ENCODE measurements around the gene PKM.

DNA sequence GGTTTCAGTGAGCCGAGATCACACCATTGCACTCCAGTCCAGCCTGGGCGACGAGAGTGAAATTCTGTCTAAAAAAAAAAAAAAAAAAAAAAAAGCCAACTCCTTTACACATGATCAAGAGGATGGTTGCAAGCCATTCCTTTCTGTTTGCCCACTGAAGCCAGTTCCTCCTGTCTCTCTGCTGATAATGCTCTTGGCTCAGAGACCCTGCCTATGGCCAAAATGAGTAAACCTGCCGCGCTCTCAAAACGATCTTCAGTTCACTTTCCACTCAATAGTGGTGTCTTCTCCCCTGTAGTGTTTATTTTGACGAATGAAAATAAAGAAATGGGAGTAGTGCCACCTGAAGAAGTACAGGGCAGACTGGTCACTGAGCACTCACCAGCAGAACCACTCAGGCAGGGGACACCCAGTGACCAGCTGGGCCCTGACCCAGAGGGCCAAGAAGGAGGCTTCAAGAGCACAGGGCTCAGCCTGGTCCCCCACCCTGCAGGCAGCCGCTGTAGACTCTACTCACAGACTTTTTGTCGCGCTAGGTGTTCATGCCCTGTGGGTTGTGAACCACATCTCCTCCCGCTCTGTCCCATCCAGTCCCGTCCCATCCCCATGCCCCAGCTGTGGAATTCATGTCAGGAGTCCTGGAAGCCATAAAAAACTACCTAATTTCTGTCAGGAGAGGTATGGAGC is 57.0 kb downstream of the PKM start:
- TF ChIP-seq, protein P1, sequence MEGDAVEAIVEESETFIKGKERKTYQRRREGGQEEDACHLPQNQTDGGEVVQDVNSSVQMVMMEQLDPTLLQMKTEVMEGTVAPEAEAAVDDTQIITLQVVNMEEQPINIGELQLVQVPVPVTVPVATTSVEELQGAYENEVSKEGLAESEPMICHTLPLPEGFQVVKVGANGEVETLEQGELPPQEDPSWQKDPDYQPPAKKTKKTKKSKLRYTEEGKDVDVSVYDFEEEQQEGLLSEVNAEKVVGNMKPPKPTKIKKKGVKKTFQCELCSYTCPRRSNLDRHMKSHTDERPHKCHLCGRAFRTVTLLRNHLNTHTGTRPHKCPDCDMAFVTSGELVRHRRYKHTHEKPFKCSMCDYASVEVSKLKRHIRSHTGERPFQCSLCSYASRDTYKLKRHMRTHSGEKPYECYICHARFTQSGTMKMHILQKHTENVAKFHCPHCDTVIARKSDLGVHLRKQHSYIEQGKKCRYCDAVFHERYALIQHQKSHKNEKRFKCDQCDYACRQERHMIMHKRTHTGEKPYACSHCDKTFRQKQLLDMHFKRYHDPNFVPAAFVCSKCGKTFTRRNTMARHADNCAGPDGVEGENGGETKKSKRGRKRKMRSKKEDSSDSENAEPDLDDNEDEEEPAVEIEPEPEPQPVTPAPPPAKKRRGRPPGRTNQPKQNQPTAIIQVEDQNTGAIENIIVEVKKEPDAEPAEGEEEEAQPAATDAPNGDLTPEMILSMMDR (IDR thresholded peaks at IDR 0.05), result no peak
- no peak for TF ChIP-seq POLR2A (IDR thresholded peaks at IDR 0.05)
